Measurements from ENCODE around the gene CA6.
A peak's percentile ranks its signal among the peaks of the same experiment; 100 is the strongest.

Gene CA6

GRCh38 chr1:8947127-8947691, 1.5 kb downstream of the CA6 start:
- no peak overlapping the region for H3K27ac ChIP-seq

DNA sequence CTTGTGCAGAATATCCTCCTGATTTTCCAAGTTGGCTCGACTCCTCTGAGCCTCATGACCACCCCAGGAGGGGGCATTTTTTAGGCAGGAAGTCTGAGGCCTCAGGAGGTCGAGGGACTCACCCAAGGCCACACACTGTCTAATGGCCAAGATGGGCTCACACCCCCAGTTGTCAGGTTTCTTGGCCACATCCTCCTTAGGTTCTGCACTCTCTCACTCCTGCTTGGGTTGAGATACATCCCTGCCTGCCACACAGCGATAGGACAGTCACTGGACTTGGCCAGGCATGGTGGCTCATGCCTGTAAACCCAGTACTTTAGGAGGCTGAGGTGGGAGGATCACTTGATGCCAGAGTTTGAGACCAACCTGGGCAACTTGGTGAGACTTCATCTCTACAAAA, 4.6 kb downstream of the CA6 start:
- H3K27ac ChIP-seq = no peak overlapping the region
- no peak for TF ChIP-seq CTCF (IDR thresholded peaks at IDR 0.05)
- TF ChIP-seq ZFX (IDR thresholded peaks at IDR 0.05; ENCODE audit: borderline replicate concordance) = no peak

More at GRCh38 chr1:8947127-8947691, 1.5 kb downstream of the CA6 start:
- no peak for TF ChIP-seq ZFX (IDR thresholded peaks at IDR 0.05; ENCODE audit: borderline replicate concordance)
- TF ChIP-seq CTCF (IDR thresholded peaks at IDR 0.05) = no peak

- no peak overlapping the region for H3K27ac ChIP-seq
- TF ChIP-seq CTCF (IDR thresholded peaks at IDR 0.05) (no peak), ZFX (IDR thresholded peaks at IDR 0.05; ENCODE audit: borderline replicate concordance) (no peak)
Observed at GRCh38 chr1:8951231-8951630, 5.6 kb downstream of the CA6 start.

DNA sequence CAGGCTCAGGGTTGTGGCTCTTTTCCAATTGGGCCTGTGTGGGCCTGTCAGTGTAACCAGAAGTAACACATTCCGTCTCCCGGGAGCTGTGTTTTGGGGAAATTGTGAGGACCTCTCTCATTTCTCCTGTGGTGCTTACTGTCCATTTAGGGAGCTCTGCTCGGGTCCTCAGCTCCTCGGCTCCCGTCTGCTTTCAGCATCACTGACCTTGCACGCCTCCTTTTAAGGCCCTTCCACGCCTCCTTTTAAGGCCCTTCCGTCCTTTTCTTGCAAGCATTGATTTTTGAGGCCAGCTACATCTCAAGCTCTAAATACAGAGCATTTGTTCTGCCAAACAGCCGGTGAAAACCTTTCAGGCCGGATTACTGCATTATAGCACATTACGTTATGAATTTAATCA, 9.7 kb downstream of the CA6 start:
- no peak overlapping the region for H3K27ac ChIP-seq
- TF ChIP-seq CTCF (IDR thresholded peaks at IDR 0.05) = no peak

- no peak overlapping the region for H3K27ac ChIP-seq
Observed at GRCh38 chr1:8956461-8957349, 11.0 kb downstream of the CA6 start.

DNA sequence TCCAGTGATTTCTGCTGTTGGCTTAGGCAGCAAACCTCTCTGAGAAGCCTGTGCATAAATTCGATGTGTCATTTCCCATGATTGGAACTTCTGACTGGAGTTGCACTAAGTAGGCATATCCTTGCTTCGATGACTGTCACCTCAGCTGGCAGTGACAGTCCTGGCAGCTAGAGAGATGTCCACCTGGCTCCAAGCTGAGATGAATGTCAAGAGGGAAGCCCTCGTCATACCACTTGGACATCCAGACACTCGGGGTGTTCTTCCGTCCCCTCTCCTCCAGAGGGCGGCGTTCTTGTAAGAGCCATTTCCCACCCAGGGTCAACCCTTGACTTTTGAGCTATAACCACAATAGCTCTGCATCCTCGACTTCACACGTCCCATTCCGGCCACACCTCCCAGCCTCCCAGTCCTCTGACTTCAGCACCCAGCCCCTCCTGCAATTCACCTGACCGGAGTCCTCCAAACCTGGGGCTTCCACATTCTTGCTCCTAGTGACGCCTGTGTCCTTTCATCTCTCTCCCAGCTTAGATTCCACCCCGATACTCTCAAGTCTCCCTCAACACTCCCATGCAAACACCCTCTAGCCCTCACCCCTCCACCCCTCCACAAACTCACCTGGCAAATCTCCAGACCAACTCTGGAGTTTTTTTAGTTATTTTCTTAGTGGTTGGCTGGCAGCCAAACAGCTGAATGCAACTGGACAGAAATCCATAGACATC, 17.3 kb downstream of the CA6 start:
- peak; percentile 46 for TF ChIP-seq CTCF (IDR thresholded peaks at IDR 0.05)
- TF ChIP-seq ZFX (IDR thresholded peaks at IDR 0.05; ENCODE audit: borderline replicate concordance) = no peak
- no peak overlapping the region for H3K27ac ChIP-seq

More at GRCh38 chr1:8956461-8957349, 11.0 kb downstream of the CA6 start:
- no peak for TF ChIP-seq CTCF (IDR thresholded peaks at IDR 0.05)
- TF ChIP-seq ZFX (IDR thresholded peaks at IDR 0.05; ENCODE audit: borderline replicate concordance) = no peak

All from 22Rv1 (cell line).